HEK293 (cell line): ENCODE results near the gene SLC7A9.

Experiments used
- CTCF ChIA-PET: fragments of 350-600 bp; formaldehyde crosslinking; extraction: SDS; loops from one replicate; lab custom pipeline; 2021; ENCODE audit warnings: antibody characterized with exemption; lab: Yijun Ruan, JAX
- POLR2A ChIA-PET: fragments of 300-600 bp; formaldehyde crosslinking; extraction: SDS; loops from one replicate; lab custom pipeline; 2020; ENCODE audit warnings: antibody characterized with exemption, inconsistent platforms; lab: Yijun Ruan, JAX
- H3K27ac ChIP-seq: fragments of 200-500 bp; sonication (Bioruptor generic); 2 replicates; pipeline ENCODE4 v1.5.1; 2014; ENCODE audit warnings: low read depth, low read length, control low read depth, inconsistent platforms; ENCODE audit errors: extremely low read depth
- H3K36me3 ChIP-seq, 2 experiments: fragments of 200-500 bp in 1 of 2; sonication (Bioruptor generic) in 1 of 2; 1 replicate in 1 of 2; 2 replicates in 1 of 2; pipeline ENCODE4 v1.5.1; 2014 to 2017; ENCODE audit warnings: inconsistent platforms in 2 of 2, low read length in 2 of 2; ENCODE audit not compliant: control insufficient read depth in 2 of 2, insufficient read depth in 1 of 2
- H3K4me1 ChIP-seq: fragments of 200-500 bp; sonication (Bioruptor generic); 2 replicates; pipeline ENCODE4 v1.5.1; 2014; ENCODE audit warnings: mild to moderate bottlenecking, low read length, inconsistent platforms; ENCODE audit not compliant: control insufficient read depth, insufficient read depth
- H3K4me3 ChIP-seq: 2 replicates; pipeline ENCODE4 v1.5.1; 2011; ENCODE audit warnings: low read depth, mild to moderate bottlenecking, control low read depth, low read length, moderate library complexity
- H3K9me3 ChIP-seq: fragments of 200-500 bp; sonication (Bioruptor generic); 2 replicates; pipeline ENCODE4 v1.5.1; 2014; ENCODE audit warnings: low read depth, low read length, inconsistent platforms; ENCODE audit not compliant: control insufficient read depth, insufficient read depth
- AEBP2 ChIP-seq: fragments of 450-650 bp; formaldehyde crosslinking; IDR thresholded peaks from 2 replicates; pipeline ENCODE4 v1.5.1; 2016; ENCODE audit warnings: missing biosample characterization, missing genetic modification characterization, borderline replicate concordance
- BCL11B ChIP-seq: fragments of 450-650 bp; formaldehyde crosslinking; IDR thresholded peaks from 2 replicates; pipeline ENCODE4 v1.5.1; 2016; ENCODE audit warnings: low read depth, missing biosample characterization, missing genetic modification characterization
- HOXC10 ChIP-seq: sonication (generic); formaldehyde crosslinking; IDR thresholded peaks from 2 replicates; pipeline ENCODE4 v1.8.1; 2023; ENCODE audit warnings: mild to moderate bottlenecking, missing genetic modification reagents
- KLF1 ChIP-seq: fragments of 450-650 bp; formaldehyde crosslinking; IDR thresholded peaks from 2 replicates; pipeline ENCODE4 v1.5.1; 2016; ENCODE audit warnings: missing biosample characterization, missing genetic modification characterization
- KLF9 ChIP-seq: fragments of 450-650 bp; formaldehyde crosslinking; IDR thresholded peaks from 2 replicates; pipeline ENCODE4 v1.5.1; 2016; ENCODE audit warnings: missing biosample characterization, missing genetic modification characterization, low read depth
- MEIS1 ChIP-seq: sonication (generic); formaldehyde crosslinking; IDR thresholded peaks from 2 replicates; pipeline ENCODE4 v1.8.1; 2022; ENCODE audit warnings: missing genetic modification reagents, mild to moderate bottlenecking, borderline replicate concordance
- PRDM1 ChIP-seq: fragments of 450-650 bp; formaldehyde crosslinking; IDR thresholded peaks from 2 replicates; pipeline ENCODE4; 2016; ENCODE audit warnings: missing biosample characterization, missing genetic modification characterization
- SETDB1 ChIP-seq: IDR thresholded peaks from one replicate; pipeline ENCODE4 v1.6.1; 2017; ENCODE audit warnings: mild to moderate bottlenecking, low read length, moderate library complexity, mixed read lengths; ENCODE audit not compliant: insufficient read length
- ZBTB20 ChIP-seq: fragments of 450-650 bp; formaldehyde crosslinking; IDR thresholded peaks from 2 replicates; pipeline ENCODE4 v1.5.1; 2016; ENCODE audit warnings: missing biosample characterization, missing genetic modification characterization
- ZFP41 ChIP-seq: fragments of 450-650 bp; formaldehyde crosslinking; IDR thresholded peaks from 2 replicates; pipeline ENCODE4 v1.5.1; 2016; ENCODE audit warnings: missing biosample characterization, missing genetic modification characterization, borderline replicate concordance
- ZNF146 ChIP-seq: fragments of 450-650 bp; formaldehyde crosslinking; IDR thresholded peaks from 2 replicates; pipeline ENCODE4 v1.5.1; 2016; ENCODE audit warnings: missing biosample characterization, missing genetic modification characterization
- ZNF214 ChIP-seq: fragments of 450-650 bp; formaldehyde crosslinking; IDR thresholded peaks from 2 replicates; pipeline ENCODE4 v1.5.1; 2017; ENCODE audit warnings: missing biosample characterization, mild to moderate bottlenecking, missing genetic modification characterization, borderline replicate concordance
- ZNF26 ChIP-seq: fragments of 450-650 bp; formaldehyde crosslinking; IDR thresholded peaks from 2 replicates; pipeline ENCODE4 v1.5.1; 2016; ENCODE audit warnings: missing biosample characterization, missing genetic modification characterization
- ZNF292 ChIP-seq: fragments of 450-650 bp; formaldehyde crosslinking; IDR thresholded peaks from 2 replicates; pipeline ENCODE4 v1.5.1; 2016; ENCODE audit warnings: low read depth, missing biosample characterization, missing genetic modification characterization, borderline replicate concordance
- ZNF354C ChIP-seq: fragments of 450-650 bp; formaldehyde crosslinking; IDR thresholded peaks from 2 replicates; pipeline ENCODE4 v1.5.1; 2016; ENCODE audit warnings: missing biosample characterization, missing genetic modification characterization, low read depth, borderline replicate concordance
- ZNF366 ChIP-seq: fragments of 450-650 bp; formaldehyde crosslinking; conservative IDR thresholded peaks from 2 replicates; pipeline ENCODE4 v1.5.1; 2016; ENCODE audit warnings: missing biosample characterization, missing genetic modification characterization
- ZNF394 ChIP-seq: fragments of 450-650 bp; formaldehyde crosslinking; IDR thresholded peaks from 2 replicates; pipeline ENCODE4 v1.5.1; 2016; ENCODE audit warnings: missing biosample characterization, missing genetic modification characterization, mild to moderate bottlenecking, moderate library complexity, borderline replicate concordance
- ZNF404 ChIP-seq: fragments of 450-650 bp; formaldehyde crosslinking; IDR thresholded peaks from 2 replicates; pipeline ENCODE4 v1.5.1; 2017; ENCODE audit warnings: missing biosample characterization, missing genetic modification characterization
- ZNF48 ChIP-seq: fragments of 450-650 bp; formaldehyde crosslinking; IDR thresholded peaks from 2 replicates; pipeline ENCODE4 v1.5.1; 2016; ENCODE audit warnings: missing biosample characterization, missing genetic modification characterization
- ZNF513 ChIP-seq: fragments of 450-650 bp; IDR thresholded peaks from 2 replicates; pipeline ENCODE4 v1.5.1; 2018; ENCODE audit warnings: missing biosample characterization, missing genetic modification characterization
- ZNF560 ChIP-seq: fragments of 450-650 bp; formaldehyde crosslinking; IDR thresholded peaks from 2 replicates; pipeline ENCODE4 v1.5.1; 2017; ENCODE audit warnings: missing biosample characterization, missing genetic modification characterization, borderline replicate concordance
- ZNF624 ChIP-seq: fragments of 450-650 bp; formaldehyde crosslinking; IDR thresholded peaks from 2 replicates; pipeline ENCODE4 v1.5.1; 2017; ENCODE audit warnings: missing biosample characterization, missing genetic modification characterization
- ZNF660 ChIP-seq: fragments of 450-650 bp; IDR thresholded peaks from 2 replicates; pipeline ENCODE4 v1.5.1; 2018; ENCODE audit warnings: missing biosample characterization, mild to moderate bottlenecking, missing genetic modification characterization
- TF ChIP-seq, protein P1 (sequence below): fragments of 450-650 bp; formaldehyde crosslinking; IDR thresholded peaks from 2 replicates; pipeline ENCODE4 v1.5.1; 2017; ENCODE audit warnings: missing biosample characterization, missing genetic modification characterization
- TF ChIP-seq, protein P2 (sequence below): fragments of 450-650 bp; formaldehyde crosslinking; IDR thresholded peaks from 2 replicates; pipeline ENCODE4 v1.5.1; 2017; ENCODE audit warnings: missing biosample characterization, mild to moderate bottlenecking, missing genetic modification characterization, moderate library complexity

SLC7A9 gene

GRCh38 chr19:32830231-32831014 is 39.1 kb downstream of the SLC7A9 start:
- ChIA-PET POLR2A (no interaction called here), CTCF (interaction anchor here (1.4 kb wide), 1 partner anchor 10 kb away, joined by 6 read pairs; no protein-coding TSS in a partner anchor)
- H3K36me3 ChIP-seq = no peaks in the 10 kb centered on the region
- H3K9me3 ChIP-seq = peaks cover 3% of the 10 kb centered on the region
- H3K4me1 ChIP-seq = peaks cover 3% of the 10 kb centered on the region; the same call in 1 of the 2 replicates
- no peak overlapping the region for H3K27ac ChIP-seq
- TF ChIP-seq SETDB1 (no peak), HOXC10 (CRISPR knock-in tag) (no peak), ZNF404 (tag by site-specific recombination) (no peak), ZNF560 (tag by site-specific recombination) (no peak), KLF9 (tag by site-specific recombination) (no peak), ZNF660 (tag by site-specific recombination) (no peak), MEIS1 (CRISPR knock-in tag) (no peak), ZNF366 (tag by site-specific recombination) (no peak), KLF1 (tag by site-specific recombination) (no peak)
- TF ChIP-seq, protein P1, sequence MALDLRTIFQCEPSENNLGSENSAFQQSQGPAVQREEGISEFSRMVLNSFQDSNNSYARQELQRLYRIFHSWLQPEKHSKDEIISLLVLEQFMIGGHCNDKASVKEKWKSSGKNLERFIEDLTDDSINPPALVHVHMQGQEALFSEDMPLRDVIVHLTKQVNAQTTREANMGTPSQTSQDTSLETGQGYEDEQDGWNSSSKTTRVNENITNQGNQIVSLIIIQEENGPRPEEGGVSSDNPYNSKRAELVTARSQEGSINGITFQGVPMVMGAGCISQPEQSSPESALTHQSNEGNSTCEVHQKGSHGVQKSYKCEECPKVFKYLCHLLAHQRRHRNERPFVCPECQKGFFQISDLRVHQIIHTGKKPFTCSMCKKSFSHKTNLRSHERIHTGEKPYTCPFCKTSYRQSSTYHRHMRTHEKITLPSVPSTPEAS (tag by site-specific recombination) = no peak
- H3K4me3 ChIP-seq = no peak overlapping the region

DNA sequence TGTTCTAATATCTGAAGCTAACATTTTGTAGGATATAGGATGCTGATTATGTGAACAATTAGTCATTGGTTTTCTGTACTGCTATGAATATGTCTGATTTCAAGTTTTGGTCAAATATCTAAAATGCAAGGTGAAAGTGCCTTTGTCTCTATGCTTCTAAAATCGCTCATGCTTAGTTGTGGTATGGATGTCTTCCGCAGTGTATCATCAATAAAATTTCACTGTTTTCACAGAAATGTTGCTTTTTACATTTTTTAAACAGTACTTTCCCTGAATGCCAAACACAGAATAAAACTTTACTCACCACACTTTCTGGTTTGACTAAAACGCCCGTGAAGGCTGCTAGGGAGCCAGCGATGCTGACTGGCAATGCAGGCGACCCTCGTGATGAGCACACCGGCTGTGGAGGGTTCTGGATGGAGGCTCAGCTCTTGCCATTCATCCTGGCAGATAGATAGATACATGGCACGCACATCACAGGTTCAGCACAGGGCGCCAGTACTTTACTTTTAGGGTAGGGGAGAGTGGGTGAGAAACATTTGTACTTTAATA is 40.1 kb downstream of the SLC7A9 start:
- Histone ChIP-seq H3K36me3 (no peaks in the 10 kb centered on the region), H3K27ac (no peak overlapping the region), H3K4me1 (peaks cover 3% of the 10 kb centered on the region; the same call in 1 of the 2 replicates), H3K9me3 (peaks cover 3% of the 10 kb centered on the region), H3K4me3 (no peak overlapping the region)
- ChIA-PET CTCF (interaction anchor here (0.6 to 1.4 kb wide), 3 partner anchors 9 to 1077 kb away, joined by 3 to 6 read pairs (median 3); no protein-coding TSS in a partner anchor), POLR2A (no interaction called here)
- TF ChIP-seq ZFP41 (tag by site-specific recombination) (no peak), ZNF292 (no peak), ZNF146 (tag by site-specific recombination) (no peak), ZNF48 (tag by site-specific recombination) (no peak), ZNF26 (tag by site-specific recombination) (no peak), ZNF624 (no peak), ZNF513 (no peak), ZNF354C (no peak), BCL11B (no peak), AEBP2 (tag by site-specific recombination) (no peak), PRDM1 (no peak), ZBTB20 (no peak), ZNF394 (tag by site-specific recombination) (no peak), ZNF214 (tag by site-specific recombination) (no peak)
- TF ChIP-seq, protein P2, sequence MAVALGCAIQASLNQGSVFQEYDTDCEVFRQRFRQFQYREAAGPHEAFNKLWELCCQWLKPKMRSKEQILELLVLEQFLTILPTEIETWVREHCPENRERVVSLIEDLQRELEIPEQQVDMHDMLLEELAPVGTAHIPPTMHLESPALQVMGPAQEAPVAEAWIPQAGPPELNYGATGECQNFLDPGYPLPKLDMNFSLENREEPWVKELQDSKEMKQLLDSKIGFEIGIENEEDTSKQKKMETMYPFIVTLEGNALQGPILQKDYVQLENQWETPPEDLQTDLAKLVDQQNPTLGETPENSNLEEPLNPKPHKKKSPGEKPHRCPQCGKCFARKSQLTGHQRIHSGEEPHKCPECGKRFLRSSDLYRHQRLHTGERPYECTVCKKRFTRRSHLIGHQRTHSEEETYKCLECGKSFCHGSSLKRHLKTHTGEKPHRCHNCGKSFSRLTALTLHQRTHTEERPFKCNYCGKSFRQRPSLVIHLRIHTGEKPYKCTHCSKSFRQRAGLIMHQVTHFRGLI (tag by site-specific recombination) = no peak
